ENCODE measurements around the gene YIF1A.

Gene YIF1A, protein sequence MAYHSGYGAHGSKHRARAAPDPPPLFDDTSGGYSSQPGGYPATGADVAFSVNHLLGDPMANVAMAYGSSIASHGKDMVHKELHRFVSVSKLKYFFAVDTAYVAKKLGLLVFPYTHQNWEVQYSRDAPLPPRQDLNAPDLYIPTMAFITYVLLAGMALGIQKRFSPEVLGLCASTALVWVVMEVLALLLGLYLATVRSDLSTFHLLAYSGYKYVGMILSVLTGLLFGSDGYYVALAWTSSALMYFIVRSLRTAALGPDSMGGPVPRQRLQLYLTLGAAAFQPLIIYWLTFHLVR

GRCh38 chr11:66288671-66289547 lies at the start of gene YIF1A:
Gene YIF1A (minus strand): TSS chr11:66289143. CDS start chr11:66288985, 158 bp downstream.
- DNase-seq, result peak; percentile 99

DNA sequence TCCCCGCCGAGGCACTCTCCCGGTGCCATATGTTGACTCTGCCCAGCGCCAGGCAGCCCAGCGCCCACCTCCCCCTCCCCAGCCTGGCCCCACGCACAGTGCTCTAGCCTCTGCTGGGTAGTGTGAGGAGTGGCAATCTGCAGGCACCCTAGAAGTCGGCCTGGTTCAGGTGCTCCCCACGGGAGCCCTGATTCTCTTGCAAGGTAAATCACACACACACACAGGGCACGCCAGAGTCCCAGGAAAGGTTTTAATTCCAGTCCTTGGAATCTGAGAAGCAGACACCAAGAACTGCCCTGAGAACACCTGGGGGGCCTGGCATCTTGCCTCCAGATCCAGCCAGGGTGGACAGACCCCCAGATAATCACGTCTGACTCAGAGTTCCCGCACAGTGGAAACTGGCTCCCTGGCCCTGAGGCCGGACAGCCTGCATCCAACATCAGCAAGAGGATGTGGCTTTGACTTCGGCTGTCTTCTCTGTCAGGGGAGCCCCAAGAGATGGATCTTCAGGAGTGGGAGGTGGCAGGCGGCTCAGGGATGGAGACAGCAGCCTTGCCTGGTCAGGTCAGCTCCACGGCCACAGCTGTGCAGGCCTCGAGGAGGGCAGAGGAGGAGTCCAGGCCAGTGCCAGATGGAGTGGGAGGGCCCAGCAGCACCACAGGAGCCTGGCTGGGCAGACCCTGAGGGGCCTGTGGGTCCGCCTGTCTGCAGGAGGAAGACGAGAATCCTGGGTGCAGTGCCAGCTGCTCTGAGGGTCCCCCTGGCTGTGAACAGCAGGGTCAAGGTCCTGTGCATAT lies 48.4 kb upstream of the YIF1A start:
- no peak for DNase-seq

DNA sequence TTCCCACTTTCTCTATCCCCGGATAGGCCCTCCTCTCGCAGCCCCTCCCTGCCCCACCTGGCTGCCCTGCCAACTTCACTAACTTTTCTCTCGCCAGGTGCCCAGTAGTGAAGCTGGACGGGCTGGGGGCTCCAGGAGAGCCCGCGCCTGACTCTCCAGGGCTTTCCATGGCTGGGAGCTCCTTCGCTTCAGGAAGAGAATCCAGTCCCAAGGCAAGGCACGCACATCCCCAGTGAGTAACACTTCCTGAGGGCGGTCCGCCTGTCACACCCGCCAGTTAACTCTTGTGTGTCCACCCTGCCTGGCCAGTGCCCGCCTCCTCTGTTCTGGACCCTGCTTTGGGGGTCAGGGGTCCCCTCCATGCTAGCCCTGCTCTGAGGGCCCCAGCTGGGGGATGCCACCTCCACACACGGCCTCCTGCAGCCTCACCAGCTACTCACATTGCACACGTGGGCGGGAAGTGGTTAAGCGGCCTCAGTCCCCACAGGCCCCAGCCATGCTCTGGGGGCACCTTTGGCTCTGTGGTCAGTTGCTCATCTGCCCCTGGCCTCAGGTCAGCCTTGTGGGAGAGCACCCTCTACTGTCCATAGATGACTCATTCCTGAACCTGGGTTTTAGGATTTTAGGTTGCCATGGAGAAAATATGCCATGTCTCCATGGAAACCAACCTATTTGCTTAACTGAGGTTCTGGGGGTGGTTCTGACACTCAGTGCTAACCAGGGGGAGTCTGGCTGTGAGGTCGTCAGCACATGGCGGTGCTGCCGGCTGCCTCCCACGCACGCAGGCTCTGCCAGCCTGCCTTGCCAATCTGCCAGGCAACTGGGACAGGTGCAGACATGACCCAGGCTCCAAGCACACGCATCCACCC lies 47.5 kb upstream of the YIF1A start, which contains the start of gene RIN1:
TSS of gene RIN1 (minus strand) at position 201 of the 869 bp plus-strand sequence. CDS start at position 169, 32 bp downstream.
- DNase-seq, result peak; percentile 81

- DNase-seq, result no peak
Measured at GRCh38 chr11:66335531-66336233, 46.7 kb upstream of the YIF1A start.

GRCh38 chr11:66334605-66335442 lies 45.9 kb upstream of the YIF1A start:
- DNase-seq, result no peak

DNA sequence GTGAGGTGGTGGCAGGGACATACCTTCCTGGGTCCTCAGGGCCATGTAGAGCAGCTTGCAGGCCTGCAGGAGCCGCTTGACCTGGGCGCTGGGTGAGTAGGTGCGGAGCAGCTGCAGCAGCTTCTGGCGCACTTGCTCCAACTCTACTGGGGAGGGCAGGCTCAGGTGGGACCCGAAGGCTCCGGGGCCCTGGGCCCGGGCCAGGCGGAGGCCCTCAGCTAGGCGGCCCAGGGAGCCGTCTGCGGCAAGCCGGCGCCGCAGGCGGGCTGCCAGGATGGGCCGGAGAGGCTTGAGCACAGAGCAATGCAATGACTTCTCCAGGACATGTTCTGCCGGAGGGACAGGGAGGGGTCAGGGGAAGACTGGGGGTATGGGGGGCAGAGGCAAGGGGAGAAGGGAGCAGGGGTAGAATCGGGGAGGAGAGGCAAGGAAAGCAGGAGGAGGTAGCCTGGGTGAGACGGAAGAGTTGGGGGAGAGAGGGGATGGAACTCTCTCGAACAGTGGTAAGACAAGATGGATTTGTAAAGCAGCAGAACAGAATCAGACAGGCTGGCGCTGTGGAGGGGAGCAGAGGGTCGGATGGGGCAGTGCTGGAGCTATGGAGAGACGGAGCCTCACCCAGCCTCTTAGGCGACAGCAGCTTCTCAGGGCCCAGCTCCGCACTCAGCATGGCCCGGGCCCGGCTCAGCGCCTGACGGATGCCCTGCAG lies 45.1 kb upstream of the YIF1A start:
- no peak for DNase-seq

DNA sequence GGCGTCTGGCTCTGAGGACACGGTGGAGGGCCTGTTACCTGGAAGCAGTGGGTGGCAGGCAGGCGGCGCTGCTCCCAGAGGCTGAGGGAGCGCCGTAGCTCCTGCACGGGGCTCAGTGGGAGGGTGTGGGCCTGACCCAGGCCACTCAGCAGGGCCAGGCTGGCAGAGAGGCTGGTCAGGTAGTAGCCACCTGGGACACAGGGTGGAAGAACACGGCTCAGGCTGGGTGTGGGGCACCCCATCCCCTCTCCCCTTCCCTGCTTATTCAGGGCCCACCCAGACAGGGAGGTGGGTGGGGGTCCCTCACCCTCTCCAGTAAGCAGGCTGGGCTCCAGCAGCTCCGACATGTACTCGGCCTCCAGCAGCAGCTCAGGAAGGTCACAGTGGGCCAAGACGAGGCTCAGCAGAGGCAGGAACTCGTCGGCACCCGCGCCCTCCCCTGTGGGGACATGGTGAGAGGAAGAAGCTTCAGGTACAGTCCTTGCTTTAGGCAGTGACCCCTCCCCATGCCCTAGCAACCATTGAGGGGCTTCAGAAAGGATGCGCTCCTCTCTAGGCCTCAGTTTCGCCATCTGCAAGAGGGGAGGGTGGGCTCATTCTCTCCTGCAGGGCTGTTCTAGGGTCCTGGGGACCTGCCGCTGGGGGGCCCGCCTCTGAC lies 44.4 kb upstream of the YIF1A start:
- DNase-seq, result no peak

- DNase-seq, result no peak
Measured at GRCh38 chr11:66332371-66333219, 43.7 kb upstream of the YIF1A start.

- no peak for DNase-seq
Measured at GRCh38 chr11:66331542-66332370, 42.8 kb upstream of the YIF1A start.

- DNase-seq, result no peak
Measured at GRCh38 chr11:66330931-66331330, 42.0 kb upstream of the YIF1A start.

- DNase-seq, result no peak
Measured at GRCh38 chr11:66329165-66329673, 40.3 kb upstream of the YIF1A start.

- DNase-seq, result peak; percentile 66
Measured at GRCh38 chr11:66328302-66329144, 39.6 kb upstream of the YIF1A start.

GRCh38 chr11:66328031-66328301 lies 39.0 kb upstream of the YIF1A start:
- DNase-seq, result peak; percentile 68

DNA sequence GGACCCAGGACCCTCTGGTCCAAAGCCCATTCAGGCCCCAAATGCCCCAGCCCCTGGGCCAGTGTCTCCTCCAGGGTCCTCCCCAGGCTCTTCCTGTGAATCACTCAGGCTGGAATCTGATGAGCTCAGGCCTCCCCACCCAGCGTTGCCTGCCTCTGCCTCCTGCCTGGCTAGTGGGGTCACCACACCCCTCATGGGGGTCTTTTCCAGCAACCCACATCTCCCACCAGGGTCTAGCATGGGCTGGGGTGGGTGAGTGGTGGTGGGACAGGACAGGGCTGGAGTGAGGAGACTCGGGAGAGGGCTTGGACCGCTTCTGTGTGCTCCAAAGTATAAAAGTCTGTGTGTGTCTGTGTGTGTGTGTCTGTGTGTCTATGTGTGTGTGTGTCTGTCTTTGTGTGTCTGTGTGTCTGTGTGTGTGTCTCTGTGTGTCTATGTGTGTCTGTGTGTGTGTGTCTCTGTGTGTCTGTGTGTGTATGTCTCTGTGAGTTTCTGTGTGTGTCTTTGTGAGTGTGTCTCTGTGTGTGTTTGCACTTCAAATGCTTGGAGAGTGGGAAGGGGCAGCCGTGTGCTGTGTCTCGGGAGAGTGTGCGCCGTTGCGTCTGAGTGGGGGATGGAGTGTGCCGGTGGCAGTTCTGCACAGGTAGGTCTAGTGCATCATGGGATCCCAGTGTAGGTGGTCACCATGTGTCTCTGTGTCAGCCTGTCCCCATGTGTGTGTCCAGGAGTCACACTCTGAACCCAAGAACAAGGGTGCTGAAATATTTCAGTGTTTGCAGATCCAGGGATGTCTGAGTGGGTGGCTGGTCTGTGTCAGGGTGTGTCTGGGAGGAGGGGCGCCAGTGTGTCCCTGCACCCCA lies 38.5 kb upstream of the YIF1A start:
- DNase-seq, result no peak

Data from NK-92 treated with Interleukin-12 subunit alpha and Interleukin-12 subunit beta, amount 100 ng/mL, for 24 hours (cell line).